ENCODE data around the gene POLR3B. TPM values are rescaled to one million over a fixed set of nuclear protein-coding genes. Genes with fewer than 3 reads are reported as not detected.
"Not testable (repeated sequence)": the region's sequence is repeated elsewhere in the genome, so short reads cannot be mapped to it uniquely, and the experiment has no call there.

POLR3B gene
- total RNA-seq, 1 donor from 2014 or later = 9.6 TPM

- no peak overlapping the region for H3K27ac Mint-ChIP-seq (ENCODE audit: unreplicated experiment)
These were observed 46.4 kb upstream of the POLR3B start for GRCh38 chr12:106311139-106311538.

GRCh38 chr12:106313413-106313812 is 44.1 kb upstream of the POLR3B start:
- H3K27ac Mint-ChIP-seq (ENCODE audit: unreplicated experiment); H3K9me3 Mint-ChIP-seq (ENCODE audit: low read depth); H3K27me3 Mint-ChIP-seq (ENCODE audit: low read depth); H3K4me3 Mint-ChIP-seq (ENCODE audit: unreplicated experiment); DNase-seq (ENCODE audit: low spot score): not testable (repeated sequence)
- Mint-ChIP-seq H3K36me3 (ENCODE audit: low read depth) (peaks cover 10% of the 10 kb centered on the region), H3K4me1 (ENCODE audit: low read depth) (peaks cover 28% of the 10 kb centered on the region)

More at GRCh38 chr12:106311139-106311538, 46.4 kb upstream of the POLR3B start:
- DNase-seq (ENCODE audit: low spot score) = no peak
- Mint-ChIP-seq H3K27me3 (ENCODE audit: low read depth) (no peaks in the 10 kb centered on the region), H3K36me3 (ENCODE audit: low read depth) (peaks cover 5% of the 10 kb centered on the region), H3K4me1 (ENCODE audit: low read depth) (peaks cover 26% of the 10 kb centered on the region), H3K9me3 (ENCODE audit: low read depth) (no peaks in the 10 kb centered on the region), H3K4me3 (ENCODE audit: unreplicated experiment) (no peak overlapping the region)
- no peak for TF ChIP-seq CTCF (IDR thresholded peaks at IDR 0.05)

- Mint-ChIP-seq H3K27me3 (ENCODE audit: low read depth) (no peaks in the 10 kb centered on the region), H3K4me3 (ENCODE audit: unreplicated experiment) (no peak overlapping the region), H3K27ac (ENCODE audit: unreplicated experiment) (no peak overlapping the region), H3K36me3 (ENCODE audit: low read depth) (peaks cover 16% of the 10 kb centered on the region), H3K9me3 (ENCODE audit: low read depth) (no peaks in the 10 kb centered on the region), H3K4me1 (ENCODE audit: low read depth) (peaks cover 7% of the 10 kb centered on the region)
- no peak for DNase-seq (ENCODE audit: low spot score)
- no peak for TF ChIP-seq CTCF (IDR thresholded peaks at IDR 0.05)
These were observed 42.0 kb upstream of the POLR3B start for GRCh38 chr12:106315523-106315922.

GRCh38 chr12:106317406-106318082 is 40.0 kb upstream of the POLR3B start:
- Mint-ChIP-seq H3K27me3 (ENCODE audit: low read depth) (no peaks in the 10 kb centered on the region), H3K36me3 (ENCODE audit: low read depth) (peaks cover 23% of the 10 kb centered on the region), H3K9me3 (ENCODE audit: low read depth) (no peaks in the 10 kb centered on the region), H3K4me3 (ENCODE audit: unreplicated experiment) (no peak overlapping the region), H3K4me1 (ENCODE audit: low read depth) (peaks cover 6% of the 10 kb centered on the region), H3K27ac (ENCODE audit: unreplicated experiment) (no peak overlapping the region)
- no peak for TF ChIP-seq CTCF (IDR thresholded peaks at IDR 0.05)
- DNase-seq (ENCODE audit: low spot score) = no peak

- no peak overlapping the region for H3K27ac Mint-ChIP-seq (ENCODE audit: unreplicated experiment)
- H3K4me1 Mint-ChIP-seq (ENCODE audit: low read depth) = peaks cover 6% of the 10 kb centered on the region
- H3K27me3 Mint-ChIP-seq (ENCODE audit: low read depth) = no peaks in the 10 kb centered on the region
- no peak for DNase-seq (ENCODE audit: low spot score)
- H3K9me3 Mint-ChIP-seq (ENCODE audit: low read depth) = no peaks in the 10 kb centered on the region
- H3K36me3 Mint-ChIP-seq (ENCODE audit: low read depth) = peaks cover 37% of the 10 kb centered on the region
- no peak for TF ChIP-seq CTCF (IDR thresholded peaks at IDR 0.05)
- no peak overlapping the region for H3K4me3 Mint-ChIP-seq (ENCODE audit: unreplicated experiment)
These were observed 36.3 kb upstream of the POLR3B start for GRCh38 chr12:106321139-106321850.

Measured in chondrocyte (in vitro differentiated cells).